Superior temporal gyrus (tissue), 1 donor: ENCODE data around the gene AACS.

Experiments used
- DNase-seq: peaks from one replicate; pipeline ENCODE4 v3.0.0-alpha.2; 2016; ENCODE audit errors: extremely low spot score

The AACS gene

GRCh38 chr12:125152463-125152862 lies 87.2 kb downstream of the AACS start:
- no peak for DNase-seq

GRCh38 chr12:125155366-125155765 lies 90.1 kb downstream of the AACS start:
- no peak for DNase-seq

GRCh38 chr12:125157177-125157576 lies 91.9 kb downstream of the AACS start:
- DNase-seq = no peak

GRCh38 chr12:125159702-125160101 lies 94.5 kb downstream of the AACS start:
- no peak for DNase-seq

GRCh38 chr12:125160281-125160955 lies 95.2 kb downstream of the AACS start:
- DNase-seq = no peak

GRCh38 chr12:125161712-125162022 lies 96.4 kb downstream of the AACS start:
- no peak for DNase-seq

- no peak for DNase-seq
These were observed 97.3 kb downstream of the AACS start for GRCh38 chr12:125162489-125163028.

GRCh38 chr12:125163148-125163547 lies 97.9 kb downstream of the AACS start:
- DNase-seq = no peak

- DNase-seq = no peak
These were observed 99.3 kb downstream of the AACS start for GRCh38 chr12:125164541-125164940.

GRCh38 chr12:125166041-125166440 lies 100.8 kb downstream of the AACS start:
- DNase-seq = no peak

GRCh38 chr12:125167658-125168057 lies 102.4 kb downstream of the AACS start:
- DNase-seq = no peak

- DNase-seq = no peak
These were observed 104.2 kb downstream of the AACS start for GRCh38 chr12:125169451-125169850.

- DNase-seq = no peak
These were observed 104.6 kb downstream of the AACS start for GRCh38 chr12:125169870-125170269.

GRCh38 chr12:125171267-125171666 lies 106.0 kb downstream of the AACS start:
- DNase-seq = no peak

- DNase-seq = peak; percentile 58
These were observed 107.1 kb downstream of the AACS start for GRCh38 chr12:125172231-125172850.

GRCh38 chr12:125175576-125175975 lies 110.3 kb downstream of the AACS start:
- no peak for DNase-seq

- no peak for DNase-seq
These were observed 113.0 kb downstream of the AACS start for GRCh38 chr12:125178222-125178621.

GRCh38 chr12:125180144-125180543 lies 114.9 kb downstream of the AACS start:
- no peak for DNase-seq

GRCh38 chr12:125181107-125181506 lies 115.9 kb downstream of the AACS start:
- no peak for DNase-seq

GRCh38 chr12:125183187-125184067 lies 118.2 kb downstream of the AACS start:
- DNase-seq = peak; percentile 93

GRCh38 chr12:125184213-125184967 lies 119.2 kb downstream of the AACS start:
- no peak for DNase-seq

- DNase-seq = no peak
These were observed 120.1 kb downstream of the AACS start for GRCh38 chr12:125185311-125185739.
